Lower leg skin (tissue), 3 donors: ENCODE measurements around the gene SLX9.

Experiments
- POLR2A ChIP-seq, 2 donors: fragments of 450-650 bp; IDR thresholded peaks; one replicate each; pipeline ENCODE4 v1.6.1; 2016 to 2017; ENCODE audit warnings: antibody characterized with exemption in 2 of 2, mild to moderate bottlenecking in 1 of 2, moderate library complexity in 1 of 2
- TF ChIP-seq, protein P1 (sequence below), 3 donors: fragments of 450-650 bp; IDR thresholded peaks; one replicate each; pipeline ENCODE4 v1.5.1; 2016; ENCODE audit warnings: antibody characterized with exemption in 3 of 3, mild to moderate bottlenecking in 3 of 3, moderate library complexity in 2 of 3

DNA sequence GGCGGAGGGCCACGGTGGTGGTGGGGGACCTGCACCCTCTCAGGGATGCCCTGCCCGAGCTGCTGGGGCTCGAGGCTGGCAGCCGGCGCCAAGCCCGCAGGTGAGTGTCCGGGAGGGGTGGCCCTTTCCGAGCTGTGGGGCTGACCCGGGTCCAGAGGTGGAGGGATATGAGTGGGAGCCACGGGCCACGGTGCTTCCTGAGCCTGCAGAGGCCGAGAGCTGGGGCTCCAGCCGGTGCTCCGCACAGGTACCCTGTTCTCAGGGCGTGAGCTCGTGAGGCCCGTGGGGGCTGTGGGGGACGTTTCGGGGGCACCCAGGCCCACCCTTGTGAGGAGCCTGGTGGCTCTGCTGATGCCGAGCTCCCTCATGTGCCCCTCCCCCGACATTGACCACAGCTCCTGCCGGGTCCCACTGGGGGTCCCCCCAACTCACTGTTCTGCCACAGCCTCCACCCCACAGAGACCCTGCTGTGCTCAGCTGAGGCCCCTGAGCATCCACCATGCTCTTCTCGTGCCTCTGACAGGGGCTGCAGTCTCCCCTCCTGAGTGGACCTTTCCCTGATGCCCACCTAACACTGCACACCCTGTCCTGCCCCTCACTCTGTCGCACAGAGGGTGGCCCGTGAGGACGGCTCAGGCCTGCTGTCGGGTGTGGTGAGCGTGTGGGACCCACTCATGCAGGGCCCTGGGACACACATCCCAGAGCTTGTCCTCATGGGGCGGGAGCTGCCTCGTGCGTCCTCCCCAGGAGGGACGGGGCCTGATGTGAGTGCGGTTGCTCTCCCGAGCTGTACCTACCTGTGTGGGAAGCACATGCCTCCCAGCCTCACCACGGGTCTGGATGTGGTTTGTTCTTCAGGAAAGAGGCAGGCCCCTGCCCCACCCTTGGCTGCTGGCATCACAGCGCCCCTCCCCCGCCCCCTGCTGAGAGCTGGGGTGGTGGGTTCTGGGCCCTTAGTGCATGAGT, 27.5 kb downstream of the SLX9 start:
- TF ChIP-seq, protein P1, sequence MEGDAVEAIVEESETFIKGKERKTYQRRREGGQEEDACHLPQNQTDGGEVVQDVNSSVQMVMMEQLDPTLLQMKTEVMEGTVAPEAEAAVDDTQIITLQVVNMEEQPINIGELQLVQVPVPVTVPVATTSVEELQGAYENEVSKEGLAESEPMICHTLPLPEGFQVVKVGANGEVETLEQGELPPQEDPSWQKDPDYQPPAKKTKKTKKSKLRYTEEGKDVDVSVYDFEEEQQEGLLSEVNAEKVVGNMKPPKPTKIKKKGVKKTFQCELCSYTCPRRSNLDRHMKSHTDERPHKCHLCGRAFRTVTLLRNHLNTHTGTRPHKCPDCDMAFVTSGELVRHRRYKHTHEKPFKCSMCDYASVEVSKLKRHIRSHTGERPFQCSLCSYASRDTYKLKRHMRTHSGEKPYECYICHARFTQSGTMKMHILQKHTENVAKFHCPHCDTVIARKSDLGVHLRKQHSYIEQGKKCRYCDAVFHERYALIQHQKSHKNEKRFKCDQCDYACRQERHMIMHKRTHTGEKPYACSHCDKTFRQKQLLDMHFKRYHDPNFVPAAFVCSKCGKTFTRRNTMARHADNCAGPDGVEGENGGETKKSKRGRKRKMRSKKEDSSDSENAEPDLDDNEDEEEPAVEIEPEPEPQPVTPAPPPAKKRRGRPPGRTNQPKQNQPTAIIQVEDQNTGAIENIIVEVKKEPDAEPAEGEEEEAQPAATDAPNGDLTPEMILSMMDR (IDR thresholded peaks at IDR 0.05), result no peak
- no peak for TF ChIP-seq POLR2A (IDR thresholded peaks at IDR 0.05)
